GM19240 (cell line): ENCODE data around the gene PLD1.
"Not testable (repeated sequence)": the region's sequence is repeated elsewhere in the genome, so short reads cannot be mapped to it uniquely, and the experiment has no call there.

Experiments used
- DNase-seq: peaks from one replicate; pipeline ENCODE4 v3.0.0; 2011; ENCODE audit warnings: low spot score; ENCODE audit not compliant: insufficient read length

PLD1 gene

GRCh38 chr3:171817074-171817800, 7.0 kb upstream of the PLD1 start:
- no peak for DNase-seq

DNA sequence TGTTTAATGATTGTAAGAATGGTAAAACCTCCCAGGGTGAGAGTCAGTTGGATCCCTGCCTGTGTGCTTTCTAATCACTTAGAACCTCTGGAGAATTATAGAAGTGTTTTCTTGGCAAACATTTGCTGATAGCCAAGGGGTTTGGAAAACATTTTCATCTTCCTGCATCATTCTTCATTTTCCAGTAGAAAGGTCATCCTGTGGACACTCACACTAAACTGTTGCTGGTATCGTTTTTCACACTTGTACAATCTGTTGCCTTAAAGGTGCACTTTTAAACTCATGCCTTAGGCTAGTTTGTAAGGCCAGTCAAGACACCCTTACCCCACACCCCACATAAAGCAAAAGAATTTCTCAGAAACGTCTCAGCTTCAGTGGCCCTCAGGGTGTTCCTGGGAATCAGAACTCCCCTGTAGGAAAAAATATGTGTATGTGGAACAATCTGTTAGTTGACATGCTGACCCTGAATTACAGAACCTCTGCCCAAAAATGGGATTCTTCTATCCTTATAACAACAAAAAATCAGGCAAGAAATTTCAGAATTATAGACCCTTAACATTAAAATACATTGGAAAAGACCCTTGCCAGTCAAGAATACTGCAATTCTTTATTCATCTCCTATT, 5.8 kb upstream of the PLD1 start:
- DNase-seq = no peak

GRCh38 chr3:171814662-171815061, 4.4 kb upstream of the PLD1 start:
- not testable (repeated sequence) for DNase-seq

- DNase-seq = no peak
Measured at GRCh38 chr3:171813897-171814460, 3.7 kb upstream of the PLD1 start.

- DNase-seq = no peak
Measured at GRCh38 chr3:171813278-171813896, 3.1 kb upstream of the PLD1 start.

- no peak for DNase-seq
Measured at GRCh38 chr3:171812811-171813210, 2.5 kb upstream of the PLD1 start.

- no peak for DNase-seq
Measured at GRCh38 chr3:171811913-171812335, 1.6 kb upstream of the PLD1 start.

GRCh38 chr3:171811295-171811912, 1.1 kb upstream of the PLD1 start:
- DNase-seq = no peak

- DNase-seq = no peak
Measured at GRCh38 chr3:171810629-171811294, 479 bp upstream of the PLD1 start.

DNA sequence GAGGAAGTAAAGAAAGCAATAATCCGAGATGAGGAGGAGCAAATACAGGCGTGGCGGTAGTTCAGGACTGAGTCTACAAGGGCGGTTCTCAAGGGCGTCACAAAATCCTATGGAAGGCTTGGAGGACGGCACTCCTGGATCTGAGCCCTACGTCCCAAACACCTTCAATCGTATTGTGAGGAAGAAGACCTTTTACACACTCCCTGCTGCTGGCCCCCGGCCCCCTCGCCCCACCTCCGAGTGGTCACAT, 747 bp downstream of the PLD1 start:
- no peak for DNase-seq

DNA sequence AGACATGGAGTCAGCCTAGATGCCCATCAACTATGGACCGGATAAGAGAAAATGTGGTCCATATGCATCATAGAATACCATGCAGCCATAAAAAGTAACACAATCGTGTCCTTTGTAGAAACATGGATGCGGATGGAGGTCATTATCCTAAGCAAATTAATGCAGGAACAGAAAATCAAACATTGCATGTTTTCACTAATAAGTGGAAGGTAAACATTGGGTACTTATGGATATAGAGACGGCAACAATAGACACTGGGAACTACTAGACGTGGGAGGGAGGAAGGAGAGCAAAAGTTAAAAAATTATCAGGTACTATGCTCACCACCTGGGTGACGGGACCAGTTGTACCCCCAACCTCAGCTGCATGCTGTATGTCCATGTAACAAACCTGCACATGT, 2.5 kb downstream of the PLD1 start:
- no peak for DNase-seq

- no peak for DNase-seq
Measured at GRCh38 chr3:171807129-171807675, 3.1 kb downstream of the PLD1 start.

- no peak for DNase-seq
Measured at GRCh38 chr3:171806200-171807128, 3.8 kb downstream of the PLD1 start.

DNA sequence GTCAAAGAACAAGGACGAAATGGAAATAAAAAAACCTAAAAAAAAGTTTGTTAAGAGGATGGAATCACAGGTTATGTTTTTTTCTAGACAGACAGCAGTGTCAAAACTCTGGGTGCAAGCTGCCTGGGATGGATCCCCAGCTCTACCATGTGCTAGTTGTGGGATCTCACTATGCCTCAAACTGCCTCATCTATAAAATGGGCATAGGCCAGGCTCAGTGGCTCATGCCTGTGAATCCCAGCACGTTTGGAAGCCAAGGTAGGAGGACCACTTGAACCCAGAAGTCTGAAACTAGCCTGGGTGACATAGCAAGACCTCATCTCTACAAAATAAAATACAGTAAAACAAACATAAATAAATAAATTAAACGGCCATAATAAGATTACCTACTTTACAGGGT, 4.6 kb downstream of the PLD1 start:
- DNase-seq = no peak

DNA sequence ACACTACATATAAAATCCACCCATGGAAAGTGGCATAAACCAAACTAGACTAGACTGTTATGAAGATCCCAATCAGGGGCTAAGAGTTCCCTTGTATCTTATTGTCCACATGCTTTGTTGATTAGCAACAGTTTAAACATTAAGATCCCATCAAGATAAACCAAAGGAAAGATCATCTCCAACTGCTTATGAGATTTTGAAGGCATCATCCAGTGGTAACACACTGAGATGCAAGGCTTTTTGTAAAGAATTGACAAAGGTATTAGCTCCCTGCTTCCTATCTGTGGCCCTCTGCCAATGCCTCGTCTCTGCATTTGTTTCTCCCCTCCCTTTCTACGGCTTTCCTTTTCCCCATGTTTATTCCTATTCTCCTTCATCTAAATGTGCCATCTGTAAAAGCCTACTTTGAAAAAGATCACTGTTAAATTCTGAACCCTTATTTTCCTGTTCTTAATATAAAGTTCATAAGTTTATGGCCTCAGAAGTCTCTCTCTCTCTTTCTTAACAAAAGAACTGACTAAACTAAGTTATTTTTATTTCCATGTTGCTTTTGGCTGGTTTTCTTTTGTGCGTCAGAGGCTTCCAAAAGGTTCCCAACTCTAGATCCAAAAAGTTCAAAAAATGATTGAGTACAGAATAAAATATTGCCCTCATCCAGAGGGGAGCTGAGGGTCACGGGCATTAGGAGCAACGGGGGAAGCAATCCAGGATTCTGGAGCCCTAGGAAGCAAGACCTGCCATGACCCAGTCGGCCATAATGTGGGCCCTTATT, 5.5 kb downstream of the PLD1 start:
- no peak for DNase-seq

DNA sequence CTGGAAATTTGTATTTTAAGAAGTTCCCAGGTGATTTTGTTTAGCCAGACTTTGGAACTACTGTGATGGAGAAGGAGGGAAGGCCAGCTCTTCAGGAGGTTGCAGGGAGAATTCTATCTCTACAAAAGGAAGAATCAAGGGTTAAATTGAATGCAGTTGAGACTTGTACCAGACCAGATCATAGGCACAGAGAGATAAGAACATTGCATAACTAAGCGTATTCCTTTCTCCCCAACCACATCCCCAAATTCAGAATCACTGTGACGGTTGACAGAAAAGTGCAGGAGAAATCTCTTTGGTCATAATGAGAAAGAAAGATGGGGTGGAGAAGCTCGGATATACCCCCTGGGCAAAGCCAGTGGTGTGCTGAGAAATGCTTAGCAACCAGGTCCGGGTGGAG, 7.2 kb downstream of the PLD1 start:
- no peak for DNase-seq

DNA sequence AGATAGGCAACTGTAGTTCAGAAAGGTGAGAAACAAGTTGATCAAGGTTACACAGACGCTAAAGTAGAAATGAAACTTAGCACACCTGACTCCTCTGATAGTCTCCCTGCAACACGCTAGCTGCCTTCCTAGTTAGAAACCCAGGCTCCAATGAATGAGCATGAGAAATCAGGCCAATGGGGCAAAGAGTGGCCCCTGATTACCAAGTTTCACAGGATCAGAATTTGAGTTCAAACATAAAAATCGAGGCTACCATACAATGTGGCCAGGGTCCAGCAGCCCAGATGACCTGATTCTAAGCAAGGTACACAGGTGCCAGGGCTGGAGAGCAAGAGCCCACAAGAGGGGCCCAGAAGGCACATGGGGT, 7.7 kb downstream of the PLD1 start:
- no peak for DNase-seq

DNA sequence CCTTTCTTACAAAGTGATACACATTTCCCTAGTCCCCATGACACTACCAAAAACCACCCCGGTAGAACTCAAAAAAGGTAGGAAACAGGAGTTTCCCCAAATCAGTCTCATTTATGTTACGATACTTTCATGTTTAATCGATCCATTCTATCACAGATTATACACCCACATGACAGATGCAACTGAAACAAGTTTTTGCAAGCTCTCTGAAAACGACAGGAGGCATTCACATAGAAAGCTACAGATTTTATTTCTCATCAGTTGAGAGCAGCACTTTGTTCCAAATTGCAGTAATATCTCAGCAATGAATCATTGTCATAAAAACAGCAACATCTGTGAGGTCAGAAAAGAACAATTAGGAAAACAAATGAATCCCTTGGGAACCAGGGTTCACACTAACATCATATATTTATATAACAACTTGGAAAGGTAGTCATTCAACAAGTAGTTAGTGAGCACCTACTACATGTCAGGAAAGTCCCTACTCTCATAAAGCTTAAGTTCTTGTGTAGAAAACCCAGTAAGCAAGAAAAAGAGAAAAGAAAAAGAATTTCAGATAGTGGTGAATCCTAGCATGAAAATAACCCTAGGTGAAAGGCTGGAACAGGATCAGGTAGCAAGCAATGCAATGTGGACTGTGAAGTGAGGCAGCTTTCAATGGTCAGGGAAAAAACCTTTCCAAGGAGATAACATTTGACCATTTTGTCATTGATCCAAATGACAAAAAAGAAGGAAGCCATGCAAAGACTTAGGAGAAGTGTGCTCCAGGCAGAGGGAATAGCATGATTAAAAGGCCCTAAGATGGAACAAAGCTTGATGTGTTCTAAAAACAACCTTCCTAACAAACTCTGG, 8.3 kb downstream of the PLD1 start:
- no peak for DNase-seq

DNA sequence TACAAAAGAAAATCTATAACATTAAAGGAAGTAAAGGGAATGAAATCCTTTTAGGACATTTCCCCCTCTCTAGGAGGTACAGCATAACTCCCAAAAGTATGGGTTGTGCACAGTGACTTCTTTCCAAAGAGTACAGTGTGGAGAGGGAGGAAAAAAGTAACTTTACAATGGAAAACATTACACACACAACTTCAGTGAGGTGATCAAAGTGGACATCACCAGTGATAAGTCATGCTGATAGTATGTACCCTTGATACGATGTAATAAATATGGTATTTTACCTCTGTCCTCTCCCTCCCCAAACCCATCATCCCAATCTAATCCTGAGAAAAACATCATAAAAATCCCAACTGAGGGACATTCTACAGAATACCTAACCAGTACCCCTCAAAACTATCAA, 10.8 kb downstream of the PLD1 start:
- no peak for DNase-seq
